Measurements from ENCODE around the gene ACTG2. TPM values are rescaled to one million over a fixed set of nuclear protein-coding genes. Genes with fewer than 3 reads are reported as not detected.
A peak's percentile ranks its signal among the peaks of the same experiment; 100 is the strongest.

The ACTG2 gene
- polyA plus RNA-seq, 3 donors = not detected

DNA sequence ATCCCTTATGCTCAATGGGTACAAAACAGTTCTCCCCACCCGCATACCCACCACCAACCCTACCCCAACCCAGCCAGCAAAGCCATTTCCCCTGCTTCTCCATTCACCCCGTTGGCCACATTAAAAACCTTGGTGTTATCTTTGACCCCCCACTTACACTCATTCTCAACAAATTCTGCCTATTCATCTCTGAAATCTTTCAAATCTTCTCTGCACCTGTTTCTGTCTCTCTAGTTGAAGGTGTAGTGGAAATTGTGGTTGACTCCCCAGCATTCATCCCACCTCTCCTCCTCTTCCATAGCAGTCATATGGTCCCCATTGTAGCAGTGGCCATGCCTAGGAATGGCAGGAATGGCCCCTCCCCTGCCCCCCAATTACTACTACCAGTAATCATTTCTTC, 71.4 kb downstream of the ACTG2 start:
- H3K4me3 Mint-ChIP-seq = no peak overlapping the region
- Histone ChIP-seq H3K4me3 (replicated peaks in 1 of 3; ENCODE audit: low read depth in 2 of 3, low read length in 3 of 3) (no peak overlapping the region), H4K20me1 (ENCODE audit: insufficient read depth, low read length) (no peaks in the 10 kb centered on the region), H3K4me1 (ENCODE audit: control insufficient read depth in 1 of 2, insufficient read depth in 2 of 2, low read length in 2 of 2) (peaks cover 16 to 20% of the 10 kb centered on the region in 2 donors), H3K4me2 (replicated peaks; ENCODE audit: extremely low read depth, low read length, poor library complexity, severe bottlenecking) (no peak overlapping the region), H3K27ac (ENCODE audit: low read depth in 1 of 2, low read length in 2 of 2) (no peak overlapping the region), H3K9me3 (replicated peaks in 1 of 2; ENCODE audit: control insufficient read depth in 1 of 2, insufficient read depth in 1 of 2, low read length in 2 of 2) (no peaks in the 10 kb centered on the region), H3K27me3 (ENCODE audit: control insufficient read depth in 2 of 2, insufficient read depth in 2 of 2, low read length in 2 of 2) (no peaks in the 10 kb centered on the region), H3K79me2 (ENCODE audit: insufficient read depth, low read length) (no peaks in the 10 kb centered on the region), H2AFZ (ENCODE audit: insufficient read depth, low read depth, low read length, poor library complexity, severe bottlenecking) (no peak overlapping the region), H3K36me3 (replicated peaks in 1 of 2; ENCODE audit: control insufficient read depth in 1 of 2, insufficient read depth in 2 of 2, low read length in 2 of 2) (peaks cover 6 to 9% of the 10 kb centered on the region in 2 donors), H3K9ac (ENCODE audit: insufficient read depth, low read length, poor library complexity, severe bottlenecking) (no peak overlapping the region)
- no peaks in the 10 kb centered on the region for H3K27me3 Mint-ChIP-seq (ENCODE audit: low read depth in 3 of 3)
- H3K4me1 Mint-ChIP-seq = peaks cover 32% of the 10 kb centered on the region
- WGBS (ENCODE audit: insufficient coverage) = 90% methylated on average over 2 of the region's 2 CpGs
- no peak for TF ChIP-seq CTCF (IDR thresholded peaks at IDR 0.05)
- peak overlapping the region in 3 of 7 donors; percentile 18 to 76 (median 41) for H3K27ac Mint-ChIP-seq
- intact Hi-C loops (cut with micrococcal nuclease) = no loop called here
- peaks cover 0 to 9% (median 3%) of the 10 kb centered on the region in 7 donors for H3K9me3 Mint-ChIP-seq
- H3K36me3 Mint-ChIP-seq = peaks cover 13 to 14% of the 10 kb centered on the region in 2 donors
- DNase-seq = no peak

DNA sequence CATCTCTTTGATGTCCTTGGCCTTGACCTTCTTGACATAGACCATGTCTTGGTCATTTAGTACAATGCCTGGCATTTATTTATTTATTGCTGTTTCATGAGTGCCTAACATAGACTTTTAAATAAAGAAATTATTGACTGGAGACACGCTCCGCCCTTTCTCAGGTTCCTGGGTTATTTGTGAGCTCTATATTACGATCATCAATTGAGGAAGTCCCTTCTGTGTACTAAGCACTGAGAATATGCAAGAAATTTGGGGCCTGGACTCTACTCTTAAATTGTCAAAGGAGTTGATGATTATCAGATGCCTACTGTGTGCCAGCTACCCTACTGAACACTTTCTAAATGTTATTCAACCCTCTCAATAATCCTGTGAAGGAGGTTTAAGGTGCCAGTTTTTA, 72.2 kb downstream of the ACTG2 start:
- Mint-ChIP-seq H3K36me3 (peaks cover 4 to 7% of the 10 kb centered on the region in 2 donors), H3K9me3 (peaks cover 0 to 9% (median 3%) of the 10 kb centered on the region in 7 donors), H3K4me1 (peaks cover 40% of the 10 kb centered on the region), H3K27ac (peak overlapping the region in 3 of 7 donors; percentile 9 to 46 (median 21)), H3K4me3 (no peak overlapping the region), H3K27me3 (ENCODE audit: low read depth in 3 of 3) (no peaks in the 10 kb centered on the region)
- Histone ChIP-seq H3K27me3 (ENCODE audit: control insufficient read depth in 2 of 2, insufficient read depth in 2 of 2, low read length in 2 of 2) (no peaks in the 10 kb centered on the region), H2AFZ (ENCODE audit: insufficient read depth, low read depth, low read length, poor library complexity, severe bottlenecking) (no peak overlapping the region), H3K27ac (ENCODE audit: low read depth in 1 of 2, low read length in 2 of 2) (no peak overlapping the region), H3K4me3 (replicated peaks in 1 of 3; ENCODE audit: low read depth in 2 of 3, low read length in 3 of 3) (no peak overlapping the region), H3K79me2 (ENCODE audit: insufficient read depth, low read length) (no peaks in the 10 kb centered on the region), H4K20me1 (ENCODE audit: insufficient read depth, low read length) (no peaks in the 10 kb centered on the region), H3K4me2 (replicated peaks; ENCODE audit: extremely low read depth, low read length, poor library complexity, severe bottlenecking) (no peak overlapping the region), H3K36me3 (replicated peaks in 1 of 2; ENCODE audit: control insufficient read depth in 1 of 2, insufficient read depth in 2 of 2, low read length in 2 of 2) (peaks cover 0 to under 1% of the 10 kb centered on the region in 2 donors), H3K9me3 (replicated peaks in 1 of 2; ENCODE audit: control insufficient read depth in 1 of 2, insufficient read depth in 1 of 2, low read length in 2 of 2) (no peaks in the 10 kb centered on the region), H3K9ac (ENCODE audit: insufficient read depth, low read length, poor library complexity, severe bottlenecking) (no peak overlapping the region), H3K4me1 (ENCODE audit: control insufficient read depth in 1 of 2, insufficient read depth in 2 of 2, low read length in 2 of 2) (peaks cover 25 to 28% of the 10 kb centered on the region in 2 donors)
- intact Hi-C loops (cut with micrococcal nuclease) = no loop called here
- DNase-seq = no peak
- TF ChIP-seq CTCF (IDR thresholded peaks at IDR 0.05) = no peak
- WGBS (ENCODE audit: insufficient coverage) = no CpG with 5 or more reads among the region's 3 CpGs

Data from CD14-positive monocyte (primary cell).